Measurements from ENCODE around the gene BMP6.

The BMP6 gene

GRCh38 chr6:7784248-7784647 lies 58.3 kb downstream of the BMP6 start:
- H3K9me3 ChIP-seq (ENCODE audit: insufficient read depth, low read length), result no peaks in the 10 kb centered on the region
- no peaks in the 10 kb centered on the region for H4K20me1 ChIP-seq (ENCODE audit: insufficient read depth, low read length)
- no peak overlapping the region for H3K27ac ChIP-seq (ENCODE audit: low read length)
- H3K79me2 ChIP-seq (ENCODE audit: low read length), result no peaks in the 10 kb centered on the region
- peak overlapping the region; percentile 58 for H3K4me2 ChIP-seq (ENCODE audit: low read length)
- TF ChIP-seq, protein P1, sequence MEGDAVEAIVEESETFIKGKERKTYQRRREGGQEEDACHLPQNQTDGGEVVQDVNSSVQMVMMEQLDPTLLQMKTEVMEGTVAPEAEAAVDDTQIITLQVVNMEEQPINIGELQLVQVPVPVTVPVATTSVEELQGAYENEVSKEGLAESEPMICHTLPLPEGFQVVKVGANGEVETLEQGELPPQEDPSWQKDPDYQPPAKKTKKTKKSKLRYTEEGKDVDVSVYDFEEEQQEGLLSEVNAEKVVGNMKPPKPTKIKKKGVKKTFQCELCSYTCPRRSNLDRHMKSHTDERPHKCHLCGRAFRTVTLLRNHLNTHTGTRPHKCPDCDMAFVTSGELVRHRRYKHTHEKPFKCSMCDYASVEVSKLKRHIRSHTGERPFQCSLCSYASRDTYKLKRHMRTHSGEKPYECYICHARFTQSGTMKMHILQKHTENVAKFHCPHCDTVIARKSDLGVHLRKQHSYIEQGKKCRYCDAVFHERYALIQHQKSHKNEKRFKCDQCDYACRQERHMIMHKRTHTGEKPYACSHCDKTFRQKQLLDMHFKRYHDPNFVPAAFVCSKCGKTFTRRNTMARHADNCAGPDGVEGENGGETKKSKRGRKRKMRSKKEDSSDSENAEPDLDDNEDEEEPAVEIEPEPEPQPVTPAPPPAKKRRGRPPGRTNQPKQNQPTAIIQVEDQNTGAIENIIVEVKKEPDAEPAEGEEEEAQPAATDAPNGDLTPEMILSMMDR (IDR thresholded peaks at IDR 0.05; ENCODE audit: low read depth, low read length), result no peak
- TF ChIP-seq EZH2phosphoT487 (IDR thresholded peaks at IDR 0.05; ENCODE audit: low read depth), result no peak
- H3K27me3 ChIP-seq (ENCODE audit: low read depth, low read length), result peaks cover 13% of the 10 kb centered on the region
- no peak overlapping the region for H2AFZ ChIP-seq (ENCODE audit: low read depth, low read length)
- no peaks in the 10 kb centered on the region for H3K36me3 ChIP-seq (replicated peaks; ENCODE audit: low read depth, low read length)
- no peak overlapping the region for H3K4me3 ChIP-seq (ENCODE audit: low read length)
- H3K9ac ChIP-seq (ENCODE audit: low read length), result no peak overlapping the region
- peaks cover 24% of the 10 kb centered on the region for H3K4me1 ChIP-seq (ENCODE audit: low read length)

GRCh38 chr6:7784706-7785105 lies 58.8 kb downstream of the BMP6 start:
- Histone ChIP-seq H4K20me1 (ENCODE audit: insufficient read depth, low read length) (no peaks in the 10 kb centered on the region), H3K79me2 (ENCODE audit: low read length) (no peaks in the 10 kb centered on the region), H3K4me2 (ENCODE audit: low read length) (peak overlapping the region; percentile 58), H3K9ac (ENCODE audit: low read length) (no peak overlapping the region), H3K9me3 (ENCODE audit: insufficient read depth, low read length) (no peaks in the 10 kb centered on the region), H3K4me3 (ENCODE audit: low read length) (no peak overlapping the region), H3K27ac (ENCODE audit: low read length) (no peak overlapping the region), H3K36me3 (replicated peaks; ENCODE audit: low read depth, low read length) (no peaks in the 10 kb centered on the region), H3K27me3 (ENCODE audit: low read depth, low read length) (peaks cover 13% of the 10 kb centered on the region), H2AFZ (ENCODE audit: low read depth, low read length) (no peak overlapping the region), H3K4me1 (ENCODE audit: low read length) (peaks cover 24% of the 10 kb centered on the region)
- no peak for TF ChIP-seq EZH2phosphoT487 (IDR thresholded peaks at IDR 0.05; ENCODE audit: low read depth)
- TF ChIP-seq, protein P1 (IDR thresholded peaks at IDR 0.05; ENCODE audit: low read depth, low read length), result no peak

- Histone ChIP-seq H3K27ac (ENCODE audit: low read length) (no peak overlapping the region), H4K20me1 (ENCODE audit: insufficient read depth, low read length) (no peaks in the 10 kb centered on the region), H3K79me2 (ENCODE audit: low read length) (no peaks in the 10 kb centered on the region), H3K9ac (ENCODE audit: low read length) (no peak overlapping the region), H3K36me3 (replicated peaks; ENCODE audit: low read depth, low read length) (no peaks in the 10 kb centered on the region), H3K4me1 (ENCODE audit: low read length) (peaks cover 24% of the 10 kb centered on the region), H3K4me2 (ENCODE audit: low read length) (peak overlapping the region; percentile 58), H3K27me3 (ENCODE audit: low read depth, low read length) (peaks cover 13% of the 10 kb centered on the region), H2AFZ (ENCODE audit: low read depth, low read length) (no peak overlapping the region), H3K4me3 (ENCODE audit: low read length) (no peak overlapping the region), H3K9me3 (ENCODE audit: insufficient read depth, low read length) (no peaks in the 10 kb centered on the region)
- no peak for TF ChIP-seq EZH2phosphoT487 (IDR thresholded peaks at IDR 0.05; ENCODE audit: low read depth)
- TF ChIP-seq, protein P1 (IDR thresholded peaks at IDR 0.05; ENCODE audit: low read depth, low read length), result no peak
Observed at GRCh38 chr6:7785243-7786035, 59.5 kb downstream of the BMP6 start.

GRCh38 chr6:7786214-7786661 lies 60.3 kb downstream of the BMP6 start:
- peaks cover 24% of the 10 kb centered on the region for H3K4me1 ChIP-seq (ENCODE audit: low read length)
- no peaks in the 10 kb centered on the region for H3K9me3 ChIP-seq (ENCODE audit: insufficient read depth, low read length)
- H4K20me1 ChIP-seq (ENCODE audit: insufficient read depth, low read length), result no peaks in the 10 kb centered on the region
- H2AFZ ChIP-seq (ENCODE audit: low read depth, low read length), result no peak overlapping the region
- H3K4me2 ChIP-seq (ENCODE audit: low read length), result no peak overlapping the region
- no peak overlapping the region for H3K9ac ChIP-seq (ENCODE audit: low read length)
- no peak overlapping the region for H3K27ac ChIP-seq (ENCODE audit: low read length)
- H3K36me3 ChIP-seq (replicated peaks; ENCODE audit: low read depth, low read length), result no peaks in the 10 kb centered on the region
- H3K27me3 ChIP-seq (ENCODE audit: low read depth, low read length), result peaks cover 13% of the 10 kb centered on the region
- H3K4me3 ChIP-seq (ENCODE audit: low read length), result no peak overlapping the region
- no peak for TF ChIP-seq EZH2phosphoT487 (IDR thresholded peaks at IDR 0.05; ENCODE audit: low read depth)
- TF ChIP-seq, protein P1 (IDR thresholded peaks at IDR 0.05; ENCODE audit: low read depth, low read length), result no peak
- no peaks in the 10 kb centered on the region for H3K79me2 ChIP-seq (ENCODE audit: low read length)

All from OCI-LY3 (cell line).